DLD1 (cell line): ENCODE results near the gene DENND2A.
"Not testable (repeated sequence)": the region's sequence is repeated elsewhere in the genome, so short reads cannot be mapped to it uniquely, and the experiment has no call there.

Source experiments
- in situ Hi-C: cut with HindIII; loops from 2 replicates; pipeline ENCODE4 v1.10.0; 2017; ENCODE audit warnings: low sequenced_read_pairs

DENND2A gene

GRCh38 chr7:140640727-140641523 is at the start of gene DENND2A:
TSS of gene DENND2A (minus strand) at chr7:140640813. CDS start at chr7:140602397, 38,416 bp downstream.
- in situ Hi-C loops, result loop anchor here (25.0 kb wide), 1 partner anchor 129 kb away; no protein-coding TSS in a partner anchor

- in situ Hi-C loops, result no loop called here
Measured at GRCh38 chr7:140689199-140690152, 48.9 kb upstream of the DENND2A start.

DNA sequence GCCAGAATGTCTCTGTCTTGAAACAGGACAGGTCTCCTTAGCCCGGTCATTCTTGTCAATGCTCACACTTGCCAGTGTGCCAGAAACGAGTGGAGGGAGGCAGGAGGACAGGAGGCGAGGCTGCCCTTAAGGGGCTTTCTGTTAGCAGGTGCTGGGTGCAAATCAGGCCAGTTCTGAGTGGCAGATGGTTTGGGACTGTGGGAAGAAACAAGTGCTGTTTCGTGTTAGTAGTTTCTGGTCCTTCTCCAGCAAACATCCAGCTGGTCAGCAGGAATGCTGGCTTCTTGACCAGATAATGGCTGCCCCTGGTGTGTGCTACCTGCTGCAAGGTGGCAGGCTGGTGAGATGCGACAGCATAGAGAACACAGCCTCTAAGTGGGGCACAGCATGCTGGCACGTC is 47.7 kb upstream of the DENND2A start:
- in situ Hi-C loops, result no loop called here

- in situ Hi-C loops, result no loop called here
Measured at GRCh38 chr7:140686921-140687320, 46.3 kb upstream of the DENND2A start.

DNA sequence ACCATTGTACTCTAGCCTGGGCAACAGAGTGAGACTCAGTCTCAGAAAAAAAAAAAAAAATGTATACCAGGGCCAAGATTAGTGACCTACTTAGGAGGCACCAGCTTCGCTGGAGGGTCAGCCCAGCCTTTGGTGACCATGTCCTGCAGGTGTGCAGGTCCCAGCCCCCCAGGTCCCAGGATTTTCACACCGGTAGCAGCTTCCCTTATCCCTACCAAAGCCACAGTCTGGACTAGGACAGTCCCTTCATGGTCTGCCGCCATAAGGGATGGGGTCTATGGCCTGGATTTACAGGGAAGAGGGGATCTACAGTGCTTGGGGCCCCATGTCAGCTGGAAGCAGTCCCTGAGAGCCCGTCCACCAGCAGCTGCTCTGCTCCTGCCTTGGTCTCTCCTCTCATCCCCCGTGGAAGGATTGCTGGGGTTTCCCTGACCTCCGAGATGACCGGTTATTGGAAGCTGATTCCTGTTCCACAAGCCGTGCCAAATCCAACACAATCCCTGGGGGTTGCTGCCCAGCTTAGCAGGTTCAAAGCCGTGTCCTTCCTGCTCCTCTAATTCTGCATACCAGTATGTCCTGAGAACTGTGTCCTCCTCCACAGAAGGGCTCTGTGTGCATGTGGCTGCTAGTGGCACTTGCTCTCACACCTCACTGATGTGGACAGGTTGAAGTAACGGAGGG is 44.9 kb upstream of the DENND2A start:
- in situ Hi-C loops, result no loop called here

DNA sequence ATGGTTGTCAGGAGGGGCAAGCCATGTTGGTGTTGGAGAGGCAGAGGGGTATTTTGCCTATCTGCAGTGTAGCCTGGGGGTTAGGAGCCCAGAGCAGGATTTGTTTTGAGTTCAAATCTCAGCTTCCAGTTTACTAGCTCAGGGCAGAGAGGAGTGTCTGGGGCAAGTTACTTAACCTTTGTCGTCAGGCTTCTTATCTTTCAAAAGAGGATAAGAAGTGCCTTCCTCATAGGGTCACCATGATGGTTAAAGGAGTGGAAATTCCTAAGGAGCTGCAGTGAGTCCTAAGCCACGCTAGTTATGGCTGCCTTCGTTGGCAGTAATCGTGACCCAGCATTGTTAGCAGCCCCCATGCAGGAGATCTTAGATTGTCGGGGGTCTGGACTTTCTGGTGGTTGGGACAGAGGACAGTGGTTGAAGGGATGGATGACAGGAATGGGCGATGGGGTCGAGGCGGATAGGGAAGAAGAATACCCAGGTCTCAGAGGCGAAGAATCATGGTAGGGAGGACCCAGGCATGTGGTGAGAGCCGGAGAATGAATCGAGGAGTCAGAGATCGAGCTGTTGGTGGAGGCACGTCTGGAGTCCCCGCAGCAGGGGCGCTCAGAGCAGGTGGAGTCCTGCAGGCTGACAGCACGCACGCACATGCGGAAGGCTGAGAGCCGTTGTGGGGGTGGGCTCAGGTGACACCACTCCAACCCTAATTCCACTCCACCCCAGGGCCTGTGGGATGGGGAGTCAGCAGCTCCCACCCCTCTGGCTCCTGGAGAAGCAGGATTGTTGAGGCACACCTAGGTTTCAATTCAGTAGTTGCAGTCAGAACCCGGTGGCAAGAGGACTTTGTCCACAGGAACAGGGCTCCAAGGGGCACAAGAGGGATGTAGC is 43.7 kb upstream of the DENND2A start:
- in situ Hi-C loops, result no loop called here

- in situ Hi-C loops, result no loop called here
Measured at GRCh38 chr7:140683657-140684056, 43.0 kb upstream of the DENND2A start.

DNA sequence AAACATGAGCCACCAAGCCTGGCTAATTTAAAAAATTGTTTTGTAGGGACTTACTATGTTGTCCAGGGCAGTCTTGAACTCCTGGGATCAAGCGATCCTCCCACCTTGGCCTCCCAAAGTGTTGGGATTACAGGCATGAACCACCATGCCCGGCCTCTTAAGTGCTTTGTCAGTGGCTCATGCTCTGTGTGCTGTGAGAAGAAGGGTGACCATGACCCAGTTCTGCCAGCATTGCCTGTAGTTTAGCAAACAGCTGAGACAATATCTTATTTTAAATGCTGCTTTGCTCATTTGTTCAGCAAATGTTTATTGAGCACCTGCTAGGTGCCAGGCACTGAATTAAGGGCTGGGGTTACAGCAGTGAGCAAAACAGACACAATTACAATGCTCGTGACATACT is 41.2 kb upstream of the DENND2A start:
- in situ Hi-C loops, result no loop called here

- in situ Hi-C loops, result no loop called here
Measured at GRCh38 chr7:140680886-140681285, 40.3 kb upstream of the DENND2A start.

GRCh38 chr7:140679186-140679585 is 38.6 kb upstream of the DENND2A start:
- in situ Hi-C loops, result no loop called here

DNA sequence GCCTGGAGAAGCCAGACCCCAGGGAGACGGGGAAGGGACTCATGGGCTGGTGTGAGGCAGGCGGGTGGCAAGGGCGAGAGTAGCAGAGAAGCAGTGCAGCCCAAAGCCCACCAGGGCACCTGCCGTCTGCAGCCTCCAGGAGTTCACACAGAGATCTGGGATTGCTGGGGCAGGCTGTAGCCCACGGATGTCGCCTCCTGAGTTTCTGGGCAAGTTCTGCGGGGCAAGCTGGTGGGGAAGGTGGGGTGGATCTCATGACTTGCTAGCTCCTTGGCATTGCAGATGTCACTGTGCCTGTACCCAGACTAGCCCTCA is 38.2 kb upstream of the DENND2A start:
- in situ Hi-C loops, result no loop called here

GRCh38 chr7:140678081-140678815 is 37.6 kb upstream of the DENND2A start:
- in situ Hi-C loops, result no loop called here

GRCh38 chr7:140677496-140677895 is 36.9 kb upstream of the DENND2A start:
- in situ Hi-C loops, result no loop called here

DNA sequence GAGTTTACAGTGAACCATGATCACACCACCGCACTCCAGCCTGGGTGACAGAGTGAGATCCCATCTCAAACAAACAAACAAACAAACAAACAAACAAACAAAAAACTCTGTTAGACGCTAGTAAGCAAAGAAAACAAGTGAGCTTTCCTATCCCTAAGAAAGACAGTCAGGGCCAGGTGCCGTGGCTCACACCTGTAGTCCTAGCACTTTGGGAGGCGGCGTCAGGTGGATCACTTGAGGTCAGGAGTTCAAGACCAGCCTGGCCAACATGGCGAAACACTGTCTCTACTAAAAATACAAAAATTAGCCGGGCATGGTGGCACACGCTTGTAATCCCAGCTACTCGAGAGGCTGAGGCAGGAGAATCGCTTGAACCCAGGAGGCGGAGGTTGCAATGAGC is 36.3 kb upstream of the DENND2A start:
- in situ Hi-C loops, result not testable (repeated sequence)

DNA sequence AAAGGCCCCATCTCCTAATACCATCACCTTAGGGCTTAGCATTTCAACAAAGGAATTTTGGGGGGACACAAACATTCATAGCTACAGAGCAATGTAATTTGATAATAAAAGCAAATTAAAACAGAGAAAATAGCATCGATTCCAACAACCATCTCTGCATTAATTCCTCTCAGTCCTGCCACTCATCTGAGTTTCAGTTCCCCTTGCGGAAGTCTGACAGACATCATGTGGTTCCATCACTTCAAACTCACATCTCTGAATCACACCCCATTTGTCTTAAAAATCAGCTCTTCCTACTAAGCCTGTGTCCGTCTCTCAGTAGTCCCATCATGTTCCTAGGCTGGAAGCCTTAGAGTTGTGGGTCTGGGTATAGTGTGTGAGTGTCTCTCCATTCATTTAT is 35.7 kb upstream of the DENND2A start:
- in situ Hi-C loops, result no loop called here

DNA sequence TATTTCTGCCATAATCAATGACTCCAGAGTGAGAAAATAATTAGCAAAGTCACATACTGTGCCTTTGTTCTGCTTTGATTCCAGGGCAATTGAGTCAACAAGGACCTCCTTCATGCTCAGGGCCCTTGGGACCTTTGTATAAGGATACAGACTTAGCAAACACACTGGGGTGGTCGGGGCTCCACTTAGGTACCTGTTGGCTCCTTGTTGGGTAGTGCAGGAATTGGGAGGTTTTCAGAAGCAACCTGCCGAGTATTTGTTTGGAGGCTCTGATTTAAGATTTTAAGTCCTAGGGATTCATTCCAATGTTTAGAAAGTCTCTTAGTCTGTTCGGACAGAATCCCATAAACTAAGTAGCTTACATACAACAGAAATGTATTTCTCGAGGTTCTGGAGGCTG is 35.1 kb upstream of the DENND2A start:
- in situ Hi-C loops, result no loop called here

- in situ Hi-C loops, result no loop called here
Measured at GRCh38 chr7:140674899-140675701, 34.5 kb upstream of the DENND2A start.

DNA sequence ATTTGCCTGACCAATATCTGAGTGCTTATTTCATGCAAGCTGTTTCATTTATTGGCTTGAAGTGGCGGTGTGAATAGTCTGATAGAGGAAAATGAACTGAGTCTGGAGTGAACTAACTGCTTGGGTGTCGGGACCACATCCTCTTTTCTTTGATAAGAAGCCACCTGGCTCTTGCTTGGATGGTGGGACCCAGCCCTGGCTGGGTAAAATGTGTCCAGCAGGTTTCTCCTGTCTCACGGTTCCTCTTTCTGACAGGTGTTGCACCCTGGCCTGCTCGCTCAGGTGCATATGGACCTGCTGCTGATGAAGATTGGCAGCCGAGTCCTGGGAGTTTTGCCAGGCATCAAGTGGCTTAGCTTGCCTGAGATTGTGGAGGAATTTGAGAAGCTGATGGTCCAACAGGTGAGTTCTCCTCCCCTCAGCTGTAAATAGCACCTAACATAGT is 33.8 kb upstream of the DENND2A start:
- in situ Hi-C loops, result no loop called here

GRCh38 chr7:140673774-140674155 is 33.2 kb upstream of the DENND2A start:
- in situ Hi-C loops, result no loop called here
